ENCODE results near the gene ZBTB47.

ZBTB47 gene

DNA sequence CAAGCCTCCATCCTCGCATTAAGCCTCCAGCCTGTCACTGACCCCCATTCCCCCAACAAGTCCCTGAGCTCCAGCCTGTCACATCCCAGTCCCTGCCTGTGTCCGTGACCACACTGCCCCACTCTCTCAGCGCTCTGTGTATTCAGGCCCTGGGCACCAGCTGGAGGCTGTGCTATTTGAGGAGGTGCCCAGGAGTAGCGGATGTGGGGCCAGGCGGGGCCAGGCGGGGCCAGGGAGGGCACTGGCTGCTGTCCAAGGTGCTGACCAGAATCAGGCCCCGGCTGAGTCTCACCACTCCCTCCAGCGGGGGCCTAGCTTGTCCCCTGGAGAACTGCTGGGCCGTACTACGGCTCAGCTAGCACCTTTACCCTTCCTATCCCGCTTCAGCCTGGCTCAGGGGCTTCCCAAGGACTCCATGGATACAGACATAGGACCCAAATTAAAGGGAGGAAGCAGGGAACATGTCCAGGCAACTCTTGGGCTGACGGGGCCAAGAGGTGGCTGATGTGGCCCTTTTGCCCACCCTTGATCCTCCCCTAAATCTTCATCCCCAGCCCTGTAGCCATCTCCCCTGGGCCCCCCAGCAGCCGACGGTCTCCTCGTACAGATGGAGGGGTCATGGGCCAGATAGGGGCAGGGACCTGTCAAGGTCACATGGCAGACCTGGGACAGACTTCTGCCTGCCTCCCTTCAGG is 48.0 kb downstream of the ZBTB47 start:
- no peak for TF ChIP-seq POLR2AphosphoS5 (IDR thresholded peaks at IDR 0.05; ENCODE audit: low read depth, low read length)
- TF ChIP-seq, protein P1, sequence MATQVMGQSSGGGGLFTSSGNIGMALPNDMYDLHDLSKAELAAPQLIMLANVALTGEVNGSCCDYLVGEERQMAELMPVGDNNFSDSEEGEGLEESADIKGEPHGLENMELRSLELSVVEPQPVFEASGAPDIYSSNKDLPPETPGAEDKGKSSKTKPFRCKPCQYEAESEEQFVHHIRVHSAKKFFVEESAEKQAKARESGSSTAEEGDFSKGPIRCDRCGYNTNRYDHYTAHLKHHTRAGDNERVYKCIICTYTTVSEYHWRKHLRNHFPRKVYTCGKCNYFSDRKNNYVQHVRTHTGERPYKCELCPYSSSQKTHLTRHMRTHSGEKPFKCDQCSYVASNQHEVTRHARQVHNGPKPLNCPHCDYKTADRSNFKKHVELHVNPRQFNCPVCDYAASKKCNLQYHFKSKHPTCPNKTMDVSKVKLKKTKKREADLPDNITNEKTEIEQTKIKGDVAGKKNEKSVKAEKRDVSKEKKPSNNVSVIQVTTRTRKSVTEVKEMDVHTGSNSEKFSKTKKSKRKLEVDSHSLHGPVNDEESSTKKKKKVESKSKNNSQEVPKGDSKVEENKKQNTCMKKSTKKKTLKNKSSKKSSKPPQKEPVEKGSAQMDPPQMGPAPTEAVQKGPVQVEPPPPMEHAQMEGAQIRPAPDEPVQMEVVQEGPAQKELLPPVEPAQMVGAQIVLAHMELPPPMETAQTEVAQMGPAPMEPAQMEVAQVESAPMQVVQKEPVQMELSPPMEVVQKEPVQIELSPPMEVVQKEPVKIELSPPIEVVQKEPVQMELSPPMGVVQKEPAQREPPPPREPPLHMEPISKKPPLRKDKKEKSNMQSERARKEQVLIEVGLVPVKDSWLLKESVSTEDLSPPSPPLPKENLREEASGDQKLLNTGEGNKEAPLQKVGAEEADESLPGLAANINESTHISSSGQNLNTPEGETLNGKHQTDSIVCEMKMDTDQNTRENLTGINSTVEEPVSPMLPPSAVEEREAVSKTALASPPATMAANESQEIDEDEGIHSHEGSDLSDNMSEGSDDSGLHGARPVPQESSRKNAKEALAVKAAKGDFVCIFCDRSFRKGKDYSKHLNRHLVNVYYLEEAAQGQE (IDR thresholded peaks at IDR 0.05; ENCODE audit: insufficient read depth in 1 of 2, low read depth in 2 of 2, low read length in 2 of 2), result peak; percentile 98 to 99

DNA sequence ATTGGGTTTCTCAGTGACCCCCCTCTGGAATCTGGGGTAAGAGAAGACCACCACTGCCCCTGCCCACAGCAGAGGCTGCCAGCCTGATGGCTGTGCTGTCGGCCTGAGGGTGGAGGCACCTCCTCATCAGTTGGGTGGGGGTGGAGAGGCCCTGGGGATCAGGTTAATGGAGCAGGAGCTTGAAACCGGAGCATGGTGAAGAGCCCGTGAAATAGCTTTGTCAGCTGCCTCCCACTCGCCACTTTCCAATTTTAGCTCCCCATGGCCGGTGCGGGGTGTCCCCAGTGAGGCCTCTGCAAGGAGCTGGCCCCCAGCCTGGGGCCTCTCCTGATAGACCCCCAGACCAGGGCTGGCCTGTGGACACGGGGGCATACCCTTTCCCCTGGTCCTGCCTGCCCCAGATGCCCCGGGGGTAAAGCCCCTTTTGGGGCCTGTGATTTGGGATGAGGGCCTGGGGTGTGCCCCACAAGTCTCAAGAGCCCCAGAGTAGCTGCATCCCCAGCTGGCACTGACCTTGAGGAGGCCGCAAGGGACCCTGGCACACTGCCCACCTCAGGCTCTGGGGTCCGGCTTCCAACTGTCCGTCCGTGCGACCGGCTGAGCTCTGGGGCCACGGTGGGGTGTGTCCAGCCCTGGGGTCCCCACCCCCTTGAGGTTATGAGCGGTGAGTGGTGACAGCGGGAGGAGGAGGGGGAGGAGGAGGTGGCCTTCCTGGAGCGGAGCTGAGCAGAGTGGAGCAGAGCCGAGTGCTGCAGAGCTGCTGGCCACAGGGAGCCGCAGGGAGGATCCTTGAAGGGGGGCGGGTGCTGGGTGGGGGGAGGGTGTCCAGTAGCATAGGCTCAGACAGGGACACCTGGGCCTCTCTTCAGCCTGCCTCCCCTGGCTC is 48.8 kb downstream of the ZBTB47 start, which contains the start of gene HHATL:
HHATL (minus strand) TSS at position 733 of the 886 bp plus-strand sequence. CDS start 1,972 bp downstream, outside the sequence.
- no peak for TF ChIP-seq SIN3A (IDR thresholded peaks at IDR 0.05; ENCODE audit: borderline replicate concordance, insufficient read depth, low read length)
- no peak for TF ChIP-seq TAF1 (IDR thresholded peaks at IDR 0.05; ENCODE audit: borderline replicate concordance, insufficient read depth, low read length)
- TF ChIP-seq, protein P1 (IDR thresholded peaks at IDR 0.05; ENCODE audit: insufficient read depth in 1 of 2, low read depth in 2 of 2, low read length in 2 of 2), result no peak
- TF ChIP-seq POLR2AphosphoS5 (IDR thresholded peaks at IDR 0.05; ENCODE audit: low read depth, low read length), result no peak
- TF ChIP-seq FOXP2 (optimal IDR thresholded peaks at IDR 0.05; ENCODE audit: borderline replicate concordance, extremely low read depth, extremely low read length, insufficient read depth), result no peak

DNA sequence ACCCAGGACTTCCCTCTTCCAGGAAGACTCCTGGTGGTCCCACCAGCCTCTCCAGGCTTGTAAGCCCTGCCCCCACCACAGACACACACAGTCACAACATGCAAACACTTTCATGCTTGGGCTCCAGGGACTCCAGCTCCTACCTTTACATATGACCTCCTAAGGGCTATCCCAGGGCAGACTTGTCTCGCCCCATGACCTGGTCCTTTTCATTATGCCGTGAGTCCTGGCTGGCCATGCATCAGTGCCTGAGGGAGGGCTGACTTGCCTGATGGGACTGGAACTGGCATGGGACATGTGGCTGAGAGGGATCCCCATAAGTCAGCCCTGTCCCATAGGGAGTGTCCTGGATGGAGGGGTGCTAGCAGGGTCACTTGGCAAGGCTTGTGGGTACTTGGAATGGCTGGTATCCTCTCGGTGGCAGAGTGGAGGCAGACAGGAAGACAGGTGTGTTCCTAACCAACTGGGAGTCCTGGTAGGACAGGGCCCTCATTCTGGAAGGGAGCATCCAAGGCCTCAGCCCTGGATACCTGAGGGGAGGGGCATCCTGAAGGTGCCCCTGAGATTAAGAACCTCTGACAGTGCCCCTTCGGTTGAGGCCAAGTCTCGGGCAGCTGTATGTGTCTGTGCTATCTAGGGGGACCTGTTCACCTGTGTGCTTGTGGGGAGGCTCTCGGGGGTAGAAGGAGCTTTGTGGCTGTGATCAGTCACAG is 49.6 kb downstream of the ZBTB47 start:
- TF ChIP-seq TAF1 (IDR thresholded peaks at IDR 0.05; ENCODE audit: borderline replicate concordance, insufficient read depth, low read length), result no peak
- TF ChIP-seq, protein P1 (IDR thresholded peaks at IDR 0.05; ENCODE audit: insufficient read depth in 1 of 2, low read depth in 2 of 2, low read length in 2 of 2), result no peak

DNA sequence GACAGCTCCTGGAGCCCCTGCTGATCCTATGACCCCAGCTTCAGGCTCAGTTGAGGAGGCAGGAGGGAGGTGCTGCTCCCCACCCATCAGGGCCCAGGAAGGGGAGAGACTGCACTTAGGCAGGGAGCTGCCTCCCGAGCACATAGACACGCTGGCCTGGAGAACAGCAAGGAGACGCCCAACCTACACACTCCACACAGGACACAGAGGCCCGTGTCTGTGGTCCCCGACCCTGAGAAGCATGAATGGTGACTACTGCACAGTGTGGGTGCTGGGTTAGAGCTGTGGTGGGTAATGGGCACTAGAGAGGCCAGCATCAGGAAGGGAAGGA is 50.2 kb downstream of the ZBTB47 start:
- TF ChIP-seq FOXP2 (optimal IDR thresholded peaks at IDR 0.05; ENCODE audit: borderline replicate concordance, extremely low read depth, extremely low read length, insufficient read depth), result no peak
- no peak for TF ChIP-seq POLR2AphosphoS5 (IDR thresholded peaks at IDR 0.05; ENCODE audit: low read depth, low read length)
- no peak for TF ChIP-seq SIN3A (IDR thresholded peaks at IDR 0.05; ENCODE audit: borderline replicate concordance, insufficient read depth, low read length)
- no peak for TF ChIP-seq TAF1 (IDR thresholded peaks at IDR 0.05; ENCODE audit: borderline replicate concordance, insufficient read depth, low read length)
- TF ChIP-seq, protein P1 (IDR thresholded peaks at IDR 0.05; ENCODE audit: insufficient read depth in 1 of 2, low read depth in 2 of 2, low read length in 2 of 2), result no peak

All from PFSK-1 (cell line).